ENCODE measurements around the gene ASCL4.

ASCL4 gene

DNA sequence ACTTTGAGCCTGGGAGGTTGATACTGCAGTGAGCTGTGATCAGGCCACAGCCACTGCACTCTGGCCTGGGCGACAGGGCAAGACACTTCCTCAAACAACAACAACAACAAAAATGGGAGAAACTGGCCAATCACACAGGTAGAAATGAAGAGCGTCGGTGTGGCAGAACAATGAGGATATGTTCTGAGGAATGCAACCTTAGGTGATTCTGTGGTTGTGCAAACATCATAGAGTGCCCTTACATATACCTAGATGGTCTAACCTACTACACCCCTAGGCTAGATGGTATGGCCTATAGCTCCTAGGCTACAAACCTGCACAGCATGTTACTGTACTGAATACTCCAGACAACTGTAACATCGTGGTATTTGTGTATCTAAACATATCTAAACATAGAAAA is 9.9 kb upstream of the ASCL4 start:
- TF ChIP-seq, protein P1, sequence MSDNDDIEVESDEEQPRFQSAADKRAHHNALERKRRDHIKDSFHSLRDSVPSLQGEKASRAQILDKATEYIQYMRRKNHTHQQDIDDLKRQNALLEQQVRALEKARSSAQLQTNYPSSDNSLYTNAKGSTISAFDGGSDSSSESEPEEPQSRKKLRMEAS (IDR thresholded peaks at IDR 0.05) = no peak
- TF ChIP-seq TEAD4 (IDR thresholded peaks at IDR 0.05) (no peak), CEBPB (IDR thresholded peaks at IDR 0.05) (no peak), FOXM1 (IDR thresholded peaks at IDR 0.05; ENCODE audit: borderline replicate concordance, low read depth) (no peak), YY1 (IDR thresholded peaks at IDR 0.05; ENCODE audit: low read depth) (no peak), EP300 (IDR thresholded peaks at IDR 0.05; ENCODE audit: borderline replicate concordance) (no peak), ZBTB7A (IDR thresholded peaks at IDR 0.05; ENCODE audit: low read depth) (no peak), EGR1 (IDR thresholded peaks at IDR 0.05) (no peak), NFIC (IDR thresholded peaks at IDR 0.05) (no peak), RAD21 (IDR thresholded peaks at IDR 0.05; ENCODE audit: low read depth) (no peak), TAF1 (IDR thresholded peaks at IDR 0.05; ENCODE audit: low read depth) (no peak), TCF12 (IDR thresholded peaks at IDR 0.05; ENCODE audit: low read depth) (no peak), CREB1 (IDR thresholded peaks at IDR 0.05; ENCODE audit: low read depth) (no peak)
- TF ChIP-seq, protein P2, sequence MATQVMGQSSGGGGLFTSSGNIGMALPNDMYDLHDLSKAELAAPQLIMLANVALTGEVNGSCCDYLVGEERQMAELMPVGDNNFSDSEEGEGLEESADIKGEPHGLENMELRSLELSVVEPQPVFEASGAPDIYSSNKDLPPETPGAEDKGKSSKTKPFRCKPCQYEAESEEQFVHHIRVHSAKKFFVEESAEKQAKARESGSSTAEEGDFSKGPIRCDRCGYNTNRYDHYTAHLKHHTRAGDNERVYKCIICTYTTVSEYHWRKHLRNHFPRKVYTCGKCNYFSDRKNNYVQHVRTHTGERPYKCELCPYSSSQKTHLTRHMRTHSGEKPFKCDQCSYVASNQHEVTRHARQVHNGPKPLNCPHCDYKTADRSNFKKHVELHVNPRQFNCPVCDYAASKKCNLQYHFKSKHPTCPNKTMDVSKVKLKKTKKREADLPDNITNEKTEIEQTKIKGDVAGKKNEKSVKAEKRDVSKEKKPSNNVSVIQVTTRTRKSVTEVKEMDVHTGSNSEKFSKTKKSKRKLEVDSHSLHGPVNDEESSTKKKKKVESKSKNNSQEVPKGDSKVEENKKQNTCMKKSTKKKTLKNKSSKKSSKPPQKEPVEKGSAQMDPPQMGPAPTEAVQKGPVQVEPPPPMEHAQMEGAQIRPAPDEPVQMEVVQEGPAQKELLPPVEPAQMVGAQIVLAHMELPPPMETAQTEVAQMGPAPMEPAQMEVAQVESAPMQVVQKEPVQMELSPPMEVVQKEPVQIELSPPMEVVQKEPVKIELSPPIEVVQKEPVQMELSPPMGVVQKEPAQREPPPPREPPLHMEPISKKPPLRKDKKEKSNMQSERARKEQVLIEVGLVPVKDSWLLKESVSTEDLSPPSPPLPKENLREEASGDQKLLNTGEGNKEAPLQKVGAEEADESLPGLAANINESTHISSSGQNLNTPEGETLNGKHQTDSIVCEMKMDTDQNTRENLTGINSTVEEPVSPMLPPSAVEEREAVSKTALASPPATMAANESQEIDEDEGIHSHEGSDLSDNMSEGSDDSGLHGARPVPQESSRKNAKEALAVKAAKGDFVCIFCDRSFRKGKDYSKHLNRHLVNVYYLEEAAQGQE (IDR thresholded peaks at IDR 0.05; ENCODE audit: low read depth) = no peak
- TF ChIP-seq, protein P3, sequence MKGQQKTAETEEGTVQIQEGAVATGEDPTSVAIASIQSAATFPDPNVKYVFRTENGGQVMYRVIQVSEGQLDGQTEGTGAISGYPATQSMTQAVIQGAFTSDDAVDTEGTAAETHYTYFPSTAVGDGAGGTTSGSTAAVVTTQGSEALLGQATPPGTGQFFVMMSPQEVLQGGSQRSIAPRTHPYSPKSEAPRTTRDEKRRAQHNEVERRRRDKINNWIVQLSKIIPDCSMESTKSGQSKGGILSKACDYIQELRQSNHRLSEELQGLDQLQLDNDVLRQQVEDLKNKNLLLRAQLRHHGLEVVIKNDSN (IDR thresholded peaks at IDR 0.05) = no peak

DNA sequence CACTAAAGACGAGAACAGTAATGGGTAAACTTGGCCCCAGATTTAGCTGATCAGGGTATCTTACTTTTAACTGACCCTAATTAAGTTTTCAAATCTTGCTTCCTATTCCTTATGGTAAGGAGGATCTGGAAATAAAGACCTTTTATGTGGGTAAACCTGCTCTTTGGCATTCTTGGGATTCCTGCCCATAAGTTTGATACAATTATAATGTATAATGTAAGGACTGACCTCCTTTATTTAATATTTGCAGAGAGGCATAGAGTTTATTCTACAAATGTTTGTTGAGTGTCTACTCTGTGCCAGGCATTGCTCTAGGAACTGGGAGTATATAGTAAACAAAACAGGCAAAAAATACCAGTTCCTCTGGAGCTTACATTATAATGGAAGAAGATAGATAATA is 9.2 kb upstream of the ASCL4 start:
- no peak for TF ChIP-seq ZBTB7A (IDR thresholded peaks at IDR 0.05; ENCODE audit: low read depth)
- no peak for TF ChIP-seq TAF1 (IDR thresholded peaks at IDR 0.05; ENCODE audit: low read depth)
- no peak for TF ChIP-seq CREB1 (IDR thresholded peaks at IDR 0.05; ENCODE audit: low read depth)
- no peak for TF ChIP-seq FOXM1 (IDR thresholded peaks at IDR 0.05; ENCODE audit: borderline replicate concordance, low read depth)
- TF ChIP-seq TCF12 (IDR thresholded peaks at IDR 0.05; ENCODE audit: low read depth) = no peak
- TF ChIP-seq CEBPB (IDR thresholded peaks at IDR 0.05) = no peak
- TF ChIP-seq, protein P1 (IDR thresholded peaks at IDR 0.05) = no peak
- TF ChIP-seq, protein P2 (IDR thresholded peaks at IDR 0.05; ENCODE audit: low read depth) = no peak
- no peak for TF ChIP-seq YY1 (IDR thresholded peaks at IDR 0.05; ENCODE audit: low read depth)
- TF ChIP-seq EP300 (IDR thresholded peaks at IDR 0.05; ENCODE audit: borderline replicate concordance) = no peak
- no peak for TF ChIP-seq RAD21 (IDR thresholded peaks at IDR 0.05; ENCODE audit: low read depth)
- no peak for TF ChIP-seq TEAD4 (IDR thresholded peaks at IDR 0.05)
- no peak for TF ChIP-seq NFIC (IDR thresholded peaks at IDR 0.05)
- no peak for TF ChIP-seq EGR1 (IDR thresholded peaks at IDR 0.05)
- TF ChIP-seq, protein P3 (IDR thresholded peaks at IDR 0.05) = no peak

DNA sequence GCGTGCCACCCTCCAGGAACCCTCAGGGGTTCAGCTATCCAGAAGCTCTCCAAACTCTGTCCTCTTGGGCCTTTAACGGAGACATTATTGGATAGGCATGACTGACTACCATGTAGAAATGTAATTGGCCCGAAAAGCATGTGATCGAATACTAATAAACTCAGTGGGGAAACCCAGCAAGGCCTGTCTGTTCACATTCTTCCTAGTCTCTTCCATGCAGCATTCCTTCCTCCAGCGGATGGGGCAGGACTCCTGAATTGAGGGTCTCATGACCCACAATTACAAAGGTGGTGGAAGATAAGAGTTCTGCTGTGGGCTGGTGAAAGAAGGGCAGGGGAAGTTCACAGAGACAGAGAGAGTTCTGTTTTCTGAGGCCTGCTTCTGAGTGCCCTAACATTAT is 7.0 kb upstream of the ASCL4 start:
- TF ChIP-seq, protein P2 (IDR thresholded peaks at IDR 0.05; ENCODE audit: low read depth) = no peak
- TF ChIP-seq TEAD4 (IDR thresholded peaks at IDR 0.05) = peak; percentile 43; the same call in 1 of the 2 replicates

DNA sequence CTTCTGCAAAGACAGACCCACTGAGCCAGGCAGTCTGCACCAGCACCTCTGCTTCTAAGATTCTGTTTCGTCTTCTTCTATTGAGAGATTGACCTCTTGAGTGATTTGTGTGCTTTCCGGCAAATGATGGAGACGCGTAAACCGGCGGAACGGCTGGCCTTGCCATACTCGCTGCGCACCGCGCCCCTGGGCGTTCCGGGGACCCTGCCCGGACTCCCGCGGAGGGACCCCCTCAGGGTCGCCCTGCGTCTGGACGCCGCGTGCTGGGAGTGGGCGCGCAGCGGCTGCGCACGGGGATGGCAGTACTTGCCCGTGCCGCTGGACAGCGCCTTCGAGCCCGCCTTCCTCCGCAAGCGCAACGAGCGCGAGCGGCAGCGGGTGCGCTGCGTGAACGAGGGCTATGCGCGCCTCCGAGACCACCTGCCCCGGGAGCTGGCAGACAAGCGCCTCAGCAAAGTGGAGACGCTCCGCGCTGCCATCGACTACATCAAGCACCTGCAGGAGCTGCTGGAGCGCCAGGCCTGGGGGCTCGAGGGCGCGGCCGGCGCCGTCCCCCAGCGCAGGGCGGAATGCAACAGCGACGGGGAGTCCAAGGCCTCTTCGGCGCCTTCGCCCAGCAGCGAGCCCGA is 703 bp downstream of the ASCL4 start:
- TF ChIP-seq, protein P3 (IDR thresholded peaks at IDR 0.05) = no peak
- TF ChIP-seq YY1 (IDR thresholded peaks at IDR 0.05; ENCODE audit: low read depth) (no peak), CREB1 (IDR thresholded peaks at IDR 0.05; ENCODE audit: low read depth) (no peak), RAD21 (IDR thresholded peaks at IDR 0.05; ENCODE audit: low read depth) (no peak), TAF1 (IDR thresholded peaks at IDR 0.05; ENCODE audit: low read depth) (no peak), NFIC (IDR thresholded peaks at IDR 0.05) (no peak), ZBTB7A (IDR thresholded peaks at IDR 0.05; ENCODE audit: low read depth) (no peak), TCF12 (IDR thresholded peaks at IDR 0.05; ENCODE audit: low read depth) (no peak), TEAD4 (IDR thresholded peaks at IDR 0.05) (no peak), EGR1 (IDR thresholded peaks at IDR 0.05) (no peak), FOXM1 (IDR thresholded peaks at IDR 0.05; ENCODE audit: borderline replicate concordance, low read depth) (no peak)
- TF ChIP-seq, protein P2 (IDR thresholded peaks at IDR 0.05; ENCODE audit: low read depth) = no peak
- TF ChIP-seq, protein P1 (IDR thresholded peaks at IDR 0.05) = no peak

Measured in Ishikawa (cell line).